ENCODE results near the gene ATP8A1.
A peak's percentile ranks its signal among the peaks of the same experiment; 100 is the strongest.

The ATP8A1 gene

DNA sequence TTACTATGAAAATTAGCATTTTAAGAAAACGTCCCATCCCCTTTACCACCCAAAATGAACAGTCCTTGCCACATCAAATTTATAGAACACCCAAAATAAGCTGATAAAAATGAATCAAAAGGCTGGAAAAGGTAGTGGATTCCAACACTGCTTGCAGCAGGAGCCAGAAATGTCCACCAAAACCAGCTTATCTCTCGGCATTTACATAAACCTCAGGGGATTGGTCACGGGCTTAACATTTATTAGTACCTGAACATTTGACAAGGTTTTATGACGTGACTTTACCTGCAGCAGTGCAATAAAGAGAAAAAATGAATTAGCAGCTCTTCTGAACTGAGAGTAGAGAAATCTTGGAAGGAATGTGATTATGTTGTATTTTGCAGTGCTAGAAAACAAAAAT, 31.6 kb downstream of the ATP8A1 start:
- DNase-seq (ENCODE audit: low spot score): no peak

DNA sequence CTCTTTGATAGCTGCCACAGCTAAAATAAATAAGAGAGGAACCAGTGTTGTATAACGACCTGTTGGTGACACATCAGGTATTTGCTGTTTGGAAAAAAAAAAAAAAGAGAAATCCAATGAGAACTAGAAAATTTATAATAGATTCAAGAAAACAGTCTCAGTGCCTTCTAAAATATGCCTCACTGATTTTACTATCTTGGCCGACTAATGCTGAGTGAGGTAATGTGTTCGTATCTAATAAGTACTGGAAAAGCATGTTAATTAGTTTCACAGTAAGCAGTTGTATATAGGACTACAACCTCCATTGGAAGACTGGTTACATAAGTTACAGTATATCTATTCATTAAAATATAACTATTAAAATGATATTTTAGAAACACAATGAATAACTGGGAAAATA, 32.4 kb downstream of the ATP8A1 start:
- DNase-seq (ENCODE audit: low spot score): no peak

DNA sequence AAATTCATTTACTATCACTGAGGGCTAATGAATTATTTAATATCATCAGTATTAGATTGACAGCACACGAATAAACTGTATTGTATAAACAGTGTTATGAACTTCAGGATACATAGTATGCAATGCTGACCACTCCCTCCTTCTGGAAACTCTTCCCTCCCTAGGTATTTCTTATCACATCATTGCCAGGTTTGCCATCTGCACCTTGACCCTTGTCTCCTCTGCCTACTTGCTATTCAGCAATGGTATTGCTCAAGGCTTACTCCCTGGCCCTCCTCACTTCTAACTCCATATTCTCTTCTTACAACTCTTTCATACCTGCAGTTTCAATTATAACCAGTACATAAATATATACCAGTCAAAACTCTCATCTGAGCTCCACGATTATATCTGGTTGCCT, 38.9 kb downstream of the ATP8A1 start:
- no peak for DNase-seq (ENCODE audit: low spot score)

DNA sequence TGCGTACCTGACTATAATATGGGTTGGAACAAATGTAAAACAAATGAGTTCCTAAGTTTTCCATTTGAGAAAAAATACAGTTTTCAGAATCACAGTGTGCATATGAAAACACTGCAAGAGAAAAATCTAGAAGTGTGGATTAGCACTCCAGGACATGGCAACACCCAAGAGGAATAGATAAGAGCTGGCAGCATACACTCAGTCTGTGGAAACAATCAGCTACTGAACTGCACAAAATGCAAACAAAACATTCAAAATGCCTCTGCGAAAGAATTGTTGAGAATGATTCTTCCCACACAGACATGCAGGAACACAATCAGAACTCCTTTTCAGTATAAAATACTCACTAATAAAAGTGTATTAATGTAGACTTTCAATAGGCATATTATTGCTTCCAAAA, 39.9 kb downstream of the ATP8A1 start:
- no peak for DNase-seq (ENCODE audit: low spot score)

DNA sequence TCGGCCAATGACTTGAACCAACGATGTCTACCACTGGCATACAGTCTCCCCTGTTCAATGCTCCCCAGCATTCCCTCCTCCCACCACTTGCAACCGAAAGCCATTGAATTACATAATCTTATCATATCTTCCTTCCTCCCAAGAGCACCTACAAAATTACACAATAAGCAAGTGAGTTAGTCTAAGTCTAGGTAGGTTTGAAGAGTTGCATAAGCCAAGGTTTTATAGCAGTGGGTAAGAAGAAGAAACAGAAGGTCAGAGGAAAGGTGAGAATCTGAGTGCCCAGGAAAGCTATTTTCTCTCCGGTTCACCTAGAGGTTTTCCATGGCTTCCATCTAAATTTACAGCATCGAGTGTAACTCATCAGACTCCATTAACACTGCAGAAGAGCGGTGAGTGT, 40.3 kb downstream of the ATP8A1 start:
- DNase-seq (ENCODE audit: low spot score): no peak

DNA sequence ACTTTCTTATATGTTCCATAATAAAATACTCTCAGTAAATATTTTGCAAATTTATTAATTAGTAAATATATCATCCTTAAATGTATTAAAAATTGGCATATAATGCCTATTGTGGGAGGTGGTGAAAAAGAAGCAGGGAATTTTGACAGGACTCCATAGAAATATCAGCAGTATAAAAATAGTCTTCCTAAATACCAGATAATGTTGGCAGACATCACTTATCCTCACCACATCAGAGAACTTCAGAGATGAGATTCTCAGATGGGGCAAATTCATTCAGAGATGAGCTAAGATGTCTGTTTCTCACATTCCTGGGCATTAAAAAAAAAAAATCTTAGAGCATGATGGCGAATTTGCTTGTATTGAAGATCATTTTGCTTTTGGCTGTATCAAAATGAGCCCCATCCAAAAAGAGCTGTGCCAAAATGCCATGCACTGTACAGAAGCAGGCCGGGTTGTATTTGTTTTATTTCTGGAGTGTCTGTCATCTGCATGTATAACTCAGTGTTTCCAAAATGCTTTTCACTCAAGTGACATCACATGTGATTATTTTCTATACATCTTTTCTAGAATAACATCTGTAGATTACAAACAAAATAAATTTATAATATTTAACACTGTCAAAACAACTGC, 41.7 kb downstream of the ATP8A1 start:
- no peak for DNase-seq (ENCODE audit: low spot score)

DNA sequence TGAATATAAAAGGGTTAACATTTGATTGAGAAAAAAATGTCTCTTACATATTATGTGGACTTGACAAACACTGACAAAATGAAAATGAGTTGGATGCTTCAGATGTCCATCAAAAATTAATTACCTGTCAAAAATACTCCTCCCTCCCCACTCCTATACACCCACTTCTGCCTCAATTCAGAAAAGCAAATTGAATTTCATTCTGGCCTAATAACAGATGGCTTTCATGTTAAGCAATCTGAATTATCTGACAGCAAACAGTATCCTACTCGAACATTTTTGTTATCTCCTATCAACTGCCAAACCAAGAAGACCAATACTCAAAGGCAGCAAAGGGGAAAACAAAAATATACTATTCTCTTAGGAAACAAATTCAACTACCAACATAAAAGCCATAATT, 44.0 kb downstream of the ATP8A1 start:
- no peak for DNase-seq (ENCODE audit: low spot score)

DNA sequence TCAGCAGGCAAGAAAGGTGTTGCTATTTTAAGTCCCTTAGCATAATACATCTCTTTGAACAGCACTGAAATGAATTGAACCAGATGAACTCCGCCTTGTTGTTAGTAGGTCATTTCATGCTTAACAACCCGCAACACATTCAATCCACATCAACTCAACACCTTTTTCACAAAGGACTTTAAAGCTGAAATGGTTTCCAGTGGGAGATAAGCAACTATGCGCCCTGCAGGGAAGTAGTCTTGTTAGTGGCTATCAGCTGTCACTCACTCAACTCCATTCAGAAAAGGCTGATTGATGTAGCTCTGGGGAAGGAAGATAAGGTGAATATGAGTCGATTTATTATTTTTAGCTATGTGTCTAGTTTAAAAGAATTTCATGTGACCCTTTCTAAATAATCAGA, 46.0 kb downstream of the ATP8A1 start:
- DNase-seq (ENCODE audit: low spot score): no peak

DNA sequence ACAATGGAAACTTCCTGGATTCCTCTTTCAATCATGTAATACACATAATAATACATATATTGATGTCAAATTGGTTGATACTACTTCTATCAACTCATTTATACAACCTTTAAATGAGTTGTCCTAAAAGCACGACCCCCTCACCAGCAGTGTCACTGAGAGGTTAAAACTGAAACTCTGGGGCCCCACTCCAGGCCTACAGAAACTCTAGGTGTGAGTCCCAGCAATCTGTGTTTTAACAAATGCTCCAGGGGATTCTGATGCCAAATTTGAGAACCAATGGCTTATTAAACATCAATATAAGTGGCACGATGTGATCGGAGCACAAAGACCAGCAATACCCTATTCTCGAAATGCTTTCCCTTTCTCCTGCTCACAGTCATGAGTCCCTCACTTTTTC, 47.9 kb downstream of the ATP8A1 start:
- DNase-seq (ENCODE audit: low spot score): no peak

DNA sequence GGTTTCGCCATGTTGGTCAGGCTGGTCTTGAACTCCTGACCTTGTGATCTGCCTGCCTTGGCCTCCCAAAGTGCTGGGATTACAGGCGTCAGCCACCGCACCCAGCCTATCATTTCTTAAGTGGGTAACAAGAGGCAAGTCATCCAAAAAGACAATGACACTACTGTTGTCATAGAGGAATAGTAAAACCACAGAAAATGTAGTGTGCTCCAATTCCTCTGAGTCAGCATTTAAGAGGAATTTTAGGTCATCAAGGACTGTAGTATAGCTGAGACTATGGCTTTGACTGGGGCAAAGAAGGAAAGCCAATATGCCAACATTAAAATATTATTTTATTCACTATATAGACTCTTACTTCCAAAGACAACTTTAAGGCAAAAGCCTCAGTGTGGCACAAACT, 48.4 kb downstream of the ATP8A1 start:
- DNase-seq (ENCODE audit: low spot score): no peak

DNA sequence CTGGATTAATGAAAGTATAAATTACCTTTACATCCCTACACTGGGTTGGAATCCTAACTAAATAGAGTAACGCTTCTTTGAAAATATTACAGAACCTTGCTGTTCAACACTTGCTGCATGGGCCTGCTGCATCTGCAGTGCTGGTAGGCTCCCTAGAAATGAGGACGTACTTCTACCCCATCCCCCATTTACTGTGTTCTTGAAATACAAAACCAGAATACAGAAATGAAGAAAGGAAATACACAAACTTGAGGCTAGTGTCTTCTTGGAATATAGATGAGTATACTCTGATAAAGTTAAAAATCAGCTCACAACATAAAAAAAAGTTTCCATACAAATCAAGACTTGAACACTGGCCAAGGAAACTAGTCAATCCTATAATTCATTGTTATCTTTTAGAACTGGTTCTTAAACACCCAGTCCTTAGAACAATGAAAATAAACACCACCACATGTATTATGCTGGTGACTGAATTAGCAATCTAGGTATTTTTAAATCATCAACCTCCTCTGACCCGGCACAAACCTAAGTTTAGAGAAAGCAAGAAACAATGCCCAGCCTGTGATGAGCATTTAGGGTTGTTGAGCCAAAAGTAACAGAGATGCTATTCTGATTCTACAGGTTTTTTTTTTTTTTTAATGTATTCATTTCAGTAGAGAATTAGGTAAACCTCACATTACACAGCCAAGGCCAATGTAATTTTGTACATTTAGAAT, 49.7 kb downstream of the ATP8A1 start:
- no peak for DNase-seq (ENCODE audit: low spot score)

DNA sequence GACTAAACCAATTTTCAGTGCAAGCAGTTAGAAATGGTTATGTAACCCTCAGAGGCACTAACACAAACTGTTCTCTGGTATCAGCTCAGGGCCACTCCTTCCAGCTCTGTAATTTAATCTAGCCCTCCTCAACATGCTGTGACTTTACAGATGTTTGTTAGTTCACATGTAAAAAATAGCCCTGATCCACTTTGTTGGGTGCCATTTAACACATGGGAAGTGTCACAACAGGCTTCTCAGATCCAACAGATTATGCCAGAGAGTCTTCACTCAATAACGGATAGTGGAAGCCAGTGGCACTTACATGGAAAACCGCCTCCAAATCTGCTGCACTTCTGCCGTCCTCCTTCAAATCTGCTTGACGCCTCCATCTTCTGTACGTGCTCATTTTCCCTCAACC, 51.6 kb downstream of the ATP8A1 start:
- DNase-seq (ENCODE audit: low spot score): no peak

DNA sequence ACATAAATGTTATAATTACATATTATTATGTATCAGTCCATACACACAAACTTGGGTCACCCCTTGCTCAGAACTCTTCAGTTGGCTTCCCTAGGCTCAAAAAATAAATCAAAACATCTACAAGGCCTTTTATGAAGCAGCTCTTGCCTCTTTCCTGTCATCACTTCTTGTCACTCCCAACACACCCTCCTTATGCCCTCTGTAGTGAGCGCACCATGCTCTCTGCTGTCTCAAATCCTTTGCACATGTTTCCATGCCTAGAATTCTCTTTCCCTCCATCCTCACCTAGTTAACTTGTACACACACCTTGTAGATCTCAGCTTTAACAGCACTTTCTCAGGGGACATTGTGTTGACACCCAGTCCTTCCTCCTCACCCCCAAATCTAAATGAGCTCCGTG, 53.0 kb downstream of the ATP8A1 start:
- DNase-seq (ENCODE audit: low spot score): no peak

DNA sequence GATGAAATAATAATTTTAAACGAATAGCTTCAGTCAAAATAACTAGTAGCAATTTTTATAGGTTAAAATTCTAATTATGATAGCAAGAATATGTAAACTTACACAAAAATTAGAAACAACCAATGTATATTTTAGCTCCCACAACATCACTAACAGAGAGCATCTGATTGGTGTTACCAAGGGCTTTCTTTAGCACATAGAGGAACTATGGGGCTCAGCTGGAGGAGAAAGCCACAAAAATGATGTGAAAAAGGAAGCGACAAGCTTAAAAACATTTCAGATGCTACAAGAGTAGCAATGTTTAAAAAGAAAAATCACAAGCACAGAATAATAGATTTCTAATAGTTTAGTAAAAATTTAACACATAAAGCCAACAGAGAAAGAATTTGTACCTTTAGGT, 56.3 kb downstream of the ATP8A1 start:
- DNase-seq (ENCODE audit: low spot score): no peak

DNA sequence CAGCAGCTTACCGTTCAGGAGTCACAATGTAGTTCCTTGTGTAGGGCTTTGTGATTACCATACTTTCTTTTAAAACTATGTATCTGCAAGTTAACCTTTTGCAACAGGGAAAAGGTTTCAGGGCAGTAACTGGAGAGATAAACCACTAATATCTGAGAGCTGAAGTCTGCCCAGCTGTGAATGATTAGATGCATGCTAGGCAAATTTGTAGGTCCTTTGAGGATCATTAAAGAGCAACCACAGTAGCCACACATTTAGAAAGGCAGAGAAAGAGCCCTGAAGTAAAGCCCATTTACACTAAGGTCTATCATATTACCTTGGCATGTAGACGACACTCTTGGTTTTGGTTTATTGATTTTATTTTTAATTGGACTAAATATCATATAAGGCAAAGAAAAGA, 60.0 kb downstream of the ATP8A1 start:
- DNase-seq (ENCODE audit: low spot score): no peak

DNA sequence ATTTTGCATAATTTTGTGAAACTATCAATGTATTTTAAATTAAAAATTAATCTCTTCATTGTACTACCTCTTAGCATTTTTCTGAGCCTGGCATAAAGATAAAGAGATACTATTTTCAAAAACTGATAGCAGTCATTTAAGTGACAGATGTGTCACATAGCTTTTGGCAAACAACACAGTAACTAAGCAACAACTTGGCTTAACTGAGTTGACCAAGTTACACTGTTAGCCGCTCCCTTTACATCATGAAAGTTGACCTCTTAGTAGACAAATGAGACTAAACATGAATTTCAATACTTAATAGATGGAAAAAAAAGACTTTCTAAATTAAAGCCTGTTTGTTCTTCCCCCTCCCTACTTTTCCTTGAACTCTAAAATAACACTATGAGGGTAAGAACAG, 62.0 kb downstream of the ATP8A1 start:
- DNase-seq (ENCODE audit: low spot score): no peak

DNA sequence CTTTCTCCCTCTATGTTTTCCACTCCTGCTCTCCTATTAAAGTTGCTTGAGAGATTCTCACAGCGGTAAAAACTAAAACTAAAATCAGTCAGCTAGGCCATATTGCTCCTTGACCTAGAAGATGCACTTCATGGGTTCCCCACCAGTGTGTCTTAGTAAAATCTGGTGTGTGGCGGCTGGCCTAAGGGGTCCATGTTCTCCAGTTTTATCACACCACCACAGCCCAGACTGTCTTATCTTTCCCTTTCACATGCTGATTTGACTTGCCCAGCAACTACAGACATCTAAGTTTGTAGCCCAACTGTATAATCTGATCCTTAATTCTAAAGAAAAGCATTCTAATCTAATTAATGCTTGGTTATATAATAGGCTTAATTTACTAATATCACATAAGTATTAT, 68.0 kb downstream of the ATP8A1 start:
- no peak for DNase-seq (ENCODE audit: low spot score)

DNA sequence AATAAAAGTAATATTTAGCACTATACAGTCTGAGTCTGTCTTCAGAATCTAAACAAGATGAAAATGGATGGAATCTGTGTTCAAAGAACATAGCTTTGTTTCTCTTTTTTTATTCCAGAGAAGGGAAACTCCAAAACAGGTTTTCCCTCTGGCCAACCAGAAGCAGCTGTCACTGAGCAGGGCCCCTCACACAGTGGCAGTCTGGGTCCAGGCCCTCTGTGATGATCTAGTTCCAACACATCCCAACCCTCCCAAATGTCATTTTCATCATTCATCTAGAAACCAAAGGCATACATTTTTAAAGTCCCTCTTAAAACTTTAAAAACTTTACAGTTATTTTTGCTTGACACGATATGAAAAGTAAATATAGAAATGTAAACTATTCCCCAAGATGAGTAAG, 70.1 kb downstream of the ATP8A1 start:
- no peak for DNase-seq (ENCODE audit: low spot score)

DNA sequence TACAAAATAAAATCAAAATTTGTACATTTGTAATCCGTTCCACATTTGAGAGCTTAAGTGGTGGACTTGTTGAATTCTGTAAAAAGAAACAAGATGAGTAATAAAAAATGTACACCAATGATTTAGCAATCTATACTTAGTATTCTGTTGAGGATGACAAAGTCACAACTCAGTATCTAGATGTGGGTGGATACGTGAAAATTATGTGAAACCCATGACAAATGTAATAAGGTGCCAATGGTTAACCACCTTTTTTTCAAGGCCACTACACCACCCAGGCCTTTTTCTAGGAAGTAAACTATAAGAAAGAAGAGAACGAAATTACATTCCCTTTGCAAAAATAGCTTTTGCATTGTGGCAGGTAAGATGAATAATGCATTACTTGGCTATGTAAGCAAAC, 77.0 kb downstream of the ATP8A1 start:
- DNase-seq (ENCODE audit: low spot score): peak; percentile 13

DNA sequence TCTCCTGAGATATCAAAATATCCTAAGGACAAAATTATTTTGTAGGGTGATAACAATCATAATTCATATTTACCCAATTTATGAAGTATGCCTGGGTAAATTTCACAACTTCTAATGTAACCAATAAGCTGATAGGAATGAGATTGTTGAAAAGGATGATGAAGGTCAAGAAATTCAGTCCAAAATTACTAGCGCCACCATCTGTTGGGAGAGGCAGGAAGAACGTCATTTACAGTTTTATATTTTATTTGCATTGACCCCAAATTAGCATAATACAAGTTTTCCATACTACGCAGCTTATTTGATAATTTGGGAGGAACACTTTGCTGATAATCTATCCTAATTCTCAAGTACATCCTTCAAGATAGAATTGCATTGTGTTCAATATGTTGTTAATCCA, 78.7 kb downstream of the ATP8A1 start:
- DNase-seq (ENCODE audit: low spot score): no peak

DNA sequence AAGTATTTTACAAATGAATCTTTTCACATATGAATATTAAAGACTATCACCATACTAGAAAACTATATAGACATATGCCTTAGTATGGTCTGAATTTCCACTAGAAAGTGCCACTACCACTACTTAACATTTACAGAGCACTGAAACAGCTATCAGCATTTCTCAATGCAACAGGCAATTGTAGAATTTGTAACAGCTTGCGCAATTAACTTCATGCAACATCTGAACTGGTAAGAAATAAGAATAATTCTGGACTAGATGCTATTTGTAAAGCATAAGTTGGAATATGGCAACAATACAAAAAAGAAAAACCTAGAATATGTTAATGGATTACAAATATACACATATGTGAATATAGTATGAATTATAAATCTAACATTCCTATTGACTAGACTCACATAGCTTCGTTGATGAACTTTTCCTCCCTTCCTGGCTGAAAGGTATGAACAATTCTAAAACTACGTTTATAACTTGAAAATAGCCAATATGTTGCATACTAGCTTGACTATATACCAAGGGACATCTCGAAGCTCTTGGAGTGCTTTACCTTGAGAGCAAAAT, 82.0 kb downstream of the ATP8A1 start:
- no peak for DNase-seq (ENCODE audit: low spot score)

DNA sequence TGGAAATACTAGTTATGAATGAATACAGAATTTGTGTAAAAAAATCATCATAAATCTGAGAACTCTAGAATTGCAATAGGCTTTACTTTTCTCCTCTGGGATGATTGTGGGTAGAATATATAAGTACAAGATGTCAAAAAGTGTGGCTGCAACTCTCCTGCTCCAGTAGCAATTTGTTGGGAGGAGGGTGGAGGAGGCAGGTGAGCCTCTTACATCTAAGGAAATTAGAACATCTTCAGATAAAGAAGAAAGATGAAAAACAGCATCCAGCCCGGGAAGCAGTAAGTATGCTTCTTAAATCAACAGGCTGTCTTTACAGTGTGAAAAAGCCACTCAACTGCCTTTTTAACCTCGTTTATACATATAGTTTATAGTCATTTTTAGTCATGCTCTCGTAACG, 83.7 kb downstream of the ATP8A1 start:
- no peak for DNase-seq (ENCODE audit: low spot score)

DNA sequence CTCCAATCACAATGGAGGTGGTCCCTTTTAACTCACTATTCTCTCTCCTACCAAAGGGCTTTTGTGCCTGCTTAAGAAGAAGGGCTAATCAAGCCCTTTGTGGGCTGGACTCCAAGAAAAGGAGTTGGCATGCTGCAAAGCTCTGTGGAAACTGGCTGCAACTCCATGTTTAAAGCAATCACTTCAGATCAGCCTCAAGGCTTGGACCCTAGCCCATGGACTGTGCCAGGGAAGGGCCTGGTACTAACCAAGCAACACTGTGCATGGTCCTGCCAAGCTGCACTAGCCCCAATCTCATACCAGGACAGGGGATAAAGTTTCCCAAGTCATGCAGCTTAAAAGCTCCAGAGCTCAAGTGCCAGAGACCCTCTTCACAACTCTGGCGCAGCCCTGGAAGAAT, 86.7 kb downstream of the ATP8A1 start:
- DNase-seq (ENCODE audit: low spot score): no peak

DNA sequence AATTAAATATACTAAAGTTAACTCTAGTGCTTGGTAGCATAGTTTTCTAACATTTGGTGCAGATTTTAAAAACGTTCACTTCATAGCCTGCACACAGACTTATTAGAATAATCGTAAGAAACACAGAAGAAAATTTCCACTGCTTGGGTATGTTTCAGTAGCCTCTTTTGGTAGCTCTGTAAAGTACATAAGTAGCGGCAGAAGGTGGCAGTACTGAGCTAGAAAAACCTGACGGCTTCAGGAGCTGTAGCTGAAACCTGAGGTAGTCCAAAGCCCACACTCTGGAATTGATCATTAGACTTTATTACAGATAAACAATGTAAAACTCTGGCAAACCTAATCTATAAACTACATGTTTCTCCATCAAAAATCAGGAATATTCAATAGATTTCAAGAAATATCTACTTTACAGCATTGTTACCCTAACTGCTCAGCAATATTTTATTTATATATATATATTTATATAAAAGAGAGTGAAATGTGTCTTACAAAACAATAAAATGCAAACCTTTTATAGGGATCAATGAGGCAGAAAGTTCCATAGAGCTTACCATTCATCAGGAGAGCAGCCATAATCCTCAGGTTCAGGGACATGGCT, 88.2 kb downstream of the ATP8A1 start:
- peak; percentile 62 for DNase-seq (ENCODE audit: low spot score)

All from activated CD4-positive, alpha-beta T cell treated with anti-CD3 and anti-CD28 coated beads, Interleukin-2, Interleukin-4, amounts not matched to agents 100 ng/mL and 50 ng/mL, durations not matched to agents 16 hours and 8 hours (primary cell).